GM12865 (cell line): ENCODE results near the gene SPATA22.

Experiments used
- DNase-seq: peaks from one replicate; pipeline ENCODE4 v3.0.0; 2010; ENCODE audit warnings: low read depth
- H3K4me3 ChIP-seq: 2 replicates; pipeline ENCODE4 v1.5.1; 2011; ENCODE audit warnings: mild to moderate bottlenecking, low read depth, low read length, control low read depth
- TF ChIP-seq, protein P1 (sequence below): IDR thresholded peaks from 2 replicates; pipeline ENCODE4 v1.5.1; 2011; ENCODE audit warnings: low read length, control low read depth, low read depth, inconsistent platforms; ENCODE audit not compliant: insufficient read depth; ENCODE audit errors: missing control alignments

The SPATA22 gene

DNA sequence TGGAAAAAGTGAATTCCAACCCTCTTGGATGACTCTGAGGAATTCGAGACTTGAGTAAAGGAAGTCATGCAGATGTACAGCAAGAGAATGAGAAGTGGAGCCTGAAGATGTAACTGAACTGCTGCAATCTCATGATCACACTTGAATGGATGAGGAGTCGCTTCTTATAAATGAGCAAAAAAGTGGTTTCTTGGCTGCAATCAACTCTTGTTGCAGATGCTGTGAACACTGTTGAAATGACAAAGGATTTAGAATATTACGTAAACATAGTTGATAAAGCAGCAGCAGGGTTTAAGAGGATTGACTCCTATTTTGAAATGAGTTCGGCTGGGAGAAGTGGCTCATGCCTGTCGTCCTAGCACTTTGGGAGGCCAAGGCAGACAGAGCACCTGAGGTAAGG is 29.7 kb upstream of the SPATA22 start:
- no peak overlapping the region for H3K4me3 ChIP-seq
- no peak for DNase-seq
- TF ChIP-seq, protein P1, sequence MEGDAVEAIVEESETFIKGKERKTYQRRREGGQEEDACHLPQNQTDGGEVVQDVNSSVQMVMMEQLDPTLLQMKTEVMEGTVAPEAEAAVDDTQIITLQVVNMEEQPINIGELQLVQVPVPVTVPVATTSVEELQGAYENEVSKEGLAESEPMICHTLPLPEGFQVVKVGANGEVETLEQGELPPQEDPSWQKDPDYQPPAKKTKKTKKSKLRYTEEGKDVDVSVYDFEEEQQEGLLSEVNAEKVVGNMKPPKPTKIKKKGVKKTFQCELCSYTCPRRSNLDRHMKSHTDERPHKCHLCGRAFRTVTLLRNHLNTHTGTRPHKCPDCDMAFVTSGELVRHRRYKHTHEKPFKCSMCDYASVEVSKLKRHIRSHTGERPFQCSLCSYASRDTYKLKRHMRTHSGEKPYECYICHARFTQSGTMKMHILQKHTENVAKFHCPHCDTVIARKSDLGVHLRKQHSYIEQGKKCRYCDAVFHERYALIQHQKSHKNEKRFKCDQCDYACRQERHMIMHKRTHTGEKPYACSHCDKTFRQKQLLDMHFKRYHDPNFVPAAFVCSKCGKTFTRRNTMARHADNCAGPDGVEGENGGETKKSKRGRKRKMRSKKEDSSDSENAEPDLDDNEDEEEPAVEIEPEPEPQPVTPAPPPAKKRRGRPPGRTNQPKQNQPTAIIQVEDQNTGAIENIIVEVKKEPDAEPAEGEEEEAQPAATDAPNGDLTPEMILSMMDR, result no peak

GRCh38 chr17:3497101-3497500 is 25.5 kb upstream of the SPATA22 start:
- DNase-seq, result no peak
- no peak overlapping the region for H3K4me3 ChIP-seq
- TF ChIP-seq, protein P1, result no peak

DNA sequence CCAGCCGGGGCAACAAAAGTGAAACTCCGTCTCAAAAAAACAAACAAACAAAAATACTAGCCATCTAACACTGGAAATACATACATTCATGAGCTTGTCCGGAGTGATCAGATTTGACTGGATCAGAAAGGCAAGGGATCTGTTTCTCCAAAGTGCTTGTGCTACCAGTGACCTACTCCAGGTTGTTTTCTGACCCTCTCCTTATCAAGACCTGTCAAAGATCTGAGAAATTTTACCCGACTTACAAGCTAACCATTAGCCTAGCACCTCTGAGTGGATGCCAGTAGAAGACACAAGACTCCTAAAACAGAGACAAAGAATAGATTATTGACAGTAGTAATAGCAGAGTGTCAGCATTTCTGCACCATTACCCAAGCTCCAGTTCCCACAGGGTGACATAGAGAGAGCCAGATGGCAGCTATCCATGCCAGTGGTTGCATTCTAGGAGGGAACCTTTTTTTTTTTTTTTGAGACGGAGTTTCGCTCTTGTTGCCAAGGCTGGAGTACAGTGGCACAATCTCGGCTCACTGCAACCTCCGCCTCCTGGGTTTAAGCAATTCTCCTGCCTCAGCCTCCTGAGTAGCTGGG is 14.0 kb upstream of the SPATA22 start:
- no peak for DNase-seq
- TF ChIP-seq, protein P1, result no peak
- H3K4me3 ChIP-seq, result no peak overlapping the region

DNA sequence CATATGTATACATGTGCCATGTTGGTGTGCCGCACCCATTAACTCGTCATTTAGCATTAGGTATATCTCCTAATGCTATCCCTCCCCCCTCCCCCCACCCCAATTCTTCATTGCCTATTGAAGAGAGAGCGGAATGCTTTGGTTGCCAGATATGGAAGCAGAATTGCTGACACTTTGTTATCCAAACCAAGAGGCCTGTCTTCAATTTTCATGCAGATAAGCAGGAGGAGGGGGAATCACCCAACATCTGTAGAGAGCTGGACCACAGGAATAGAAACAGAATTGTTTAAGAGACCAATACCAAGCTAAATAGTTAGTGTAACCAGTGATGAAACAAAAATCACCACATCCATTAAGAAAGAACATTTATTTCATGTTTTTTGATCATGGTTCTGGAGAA is 11.2 kb upstream of the SPATA22 start:
- no peak for DNase-seq
- TF ChIP-seq, protein P1, result no peak
- no peak overlapping the region for H3K4me3 ChIP-seq

GRCh38 chr17:3479988-3480387 is 8.4 kb upstream of the SPATA22 start:
- no peak overlapping the region for H3K4me3 ChIP-seq
- DNase-seq, result no peak
- TF ChIP-seq, protein P1, result no peak

- no peak for DNase-seq
- TF ChIP-seq, protein P1, result no peak
- H3K4me3 ChIP-seq, result no peak within 1 kb of the TSS
These were observed 4.4 kb upstream of the SPATA22 start, which contains the start of gene ASPA for GRCh38 chr17:3475812-3476610. Gene ASPA (plus strand): TSS chr17:3475997. CDS start chr17:3476160, 163 bp downstream.
